H9 (cell line): ENCODE measurements around the gene DTNBP1. TPM values are rescaled to one million over a fixed set of nuclear protein-coding genes. Genes with fewer than 3 reads are reported as not detected.

Source experiments
- DNase-seq: peaks from one replicate; pipeline ENCODE4 v3.0.0-alpha.2; 2017
- H2AFZ ChIP-seq: one replicate; pipeline ENCODE4 v1.6.1; 2013; ENCODE audit warnings: mild to moderate bottlenecking, low read length, control low read depth, moderate library complexity
- H2AK5ac ChIP-seq: 2 replicates; pipeline ENCODE4 v1.6.1; 2013; ENCODE audit warnings: low read length, control low read depth, mixed read lengths; ENCODE audit not compliant: insufficient read length
- H2BK120ac ChIP-seq: one replicate; pipeline ENCODE4 v1.6.1; 2013; ENCODE audit warnings: low read depth, mild to moderate bottlenecking, low read length, control low read depth, inconsistent platforms; ENCODE audit not compliant: poor library complexity, severe bottlenecking
- H2BK12ac ChIP-seq: 2 replicates; pipeline ENCODE4 v1.6.1; 2013; ENCODE audit warnings: low read length, control low read depth, mixed read lengths, low read depth; ENCODE audit not compliant: insufficient read length
- H2BK15ac ChIP-seq: 2 replicates; pipeline ENCODE4 v1.6.1; 2013; ENCODE audit warnings: low read depth, low read length, control low read depth
- H2BK20ac ChIP-seq: one replicate; pipeline ENCODE4 v1.6.1; 2013; ENCODE audit warnings: low read depth, mild to moderate bottlenecking, low read length, control low read depth, inconsistent platforms; ENCODE audit not compliant: poor library complexity, severe bottlenecking
- H2BK5ac ChIP-seq: 2 replicates; pipeline ENCODE4 v1.6.1; 2013; ENCODE audit warnings: low read length, control low read depth, mixed read lengths; ENCODE audit not compliant: insufficient read length
- H3K14ac ChIP-seq: 2 replicates; pipeline ENCODE4 v1.6.1; 2013; ENCODE audit warnings: low read length, control low read depth; ENCODE audit not compliant: insufficient read depth
- H3K18ac ChIP-seq: 2 replicates; pipeline ENCODE4 v1.6.1; 2013; ENCODE audit warnings: low read depth, mild to moderate bottlenecking, mixed read lengths, low read length, control low read depth; ENCODE audit not compliant: insufficient read length
- H3K23ac ChIP-seq: 2 replicates; pipeline ENCODE4 v1.6.1; 2013; ENCODE audit warnings: low read length, control low read depth, mixed read lengths, low read depth; ENCODE audit not compliant: insufficient read length
- H3K23me2 ChIP-seq: 2 replicates; pipeline ENCODE4 v1.6.1; 2013; ENCODE audit warnings: low read depth, mild to moderate bottlenecking, mixed read lengths, low read length, control low read depth; ENCODE audit not compliant: insufficient read length, poor library complexity, severe bottlenecking
- H3K27ac ChIP-seq: 2 replicates; pipeline ENCODE4 v1.5.1; 2013; ENCODE audit warnings: low read length, control low read depth, mixed read lengths, low read depth; ENCODE audit not compliant: insufficient read length
- H3K27me3 ChIP-seq: 2 replicates; pipeline ENCODE4 v1.6.1; 2013; ENCODE audit warnings: low read length, control low read depth, inconsistent platforms; ENCODE audit not compliant: insufficient read depth
- H3K4ac ChIP-seq: 2 replicates; pipeline ENCODE4 v1.6.1; 2013; ENCODE audit warnings: low read depth, mild to moderate bottlenecking, control low read depth, inconsistent platforms, low read length, moderate library complexity
- H3K4me1 ChIP-seq: 2 replicates; pipeline ENCODE4 v1.6.1; 2013; ENCODE audit warnings: low read length, control low read depth, inconsistent platforms; ENCODE audit not compliant: insufficient read depth
- H3K4me2 ChIP-seq: 2 replicates; pipeline ENCODE4 v1.6.1; 2013; ENCODE audit warnings: low read length, control low read depth, mixed read lengths; ENCODE audit not compliant: insufficient read length, insufficient read depth
- H3K56ac ChIP-seq: 2 replicates; pipeline ENCODE4 v1.6.1; 2013; ENCODE audit warnings: low read depth, mild to moderate bottlenecking, mixed read lengths, low read length, control low read depth; ENCODE audit not compliant: insufficient read length
- H3K79me1 ChIP-seq: 2 replicates; pipeline ENCODE4 v1.6.1; 2013; ENCODE audit warnings: low read depth, mild to moderate bottlenecking, moderate library complexity, low read length, control low read depth, inconsistent platforms; ENCODE audit not compliant: insufficient read depth, poor library complexity, severe bottlenecking
- H3K79me2 ChIP-seq: 2 replicates; pipeline ENCODE4 v1.6.1; 2013; ENCODE audit warnings: low read length, control low read depth, inconsistent platforms; ENCODE audit not compliant: insufficient read depth
- H3K9ac ChIP-seq: 2 replicates; pipeline ENCODE4 v1.6.1; 2013; ENCODE audit warnings: low read length, control low read depth, mixed read lengths; ENCODE audit not compliant: insufficient read length; ENCODE audit errors: extremely low read depth
- H3K9me3 ChIP-seq: one replicate; pipeline ENCODE4 v1.6.1; 2013; ENCODE audit warnings: low read depth, low read length, inconsistent platforms; ENCODE audit not compliant: control insufficient read depth
- H3T11ph ChIP-seq: one replicate; pipeline ENCODE4 v1.6.1; 2013; ENCODE audit warnings: mild to moderate bottlenecking, low read length, control low read depth, inconsistent platforms
- H4K20me1 ChIP-seq: one replicate; pipeline ENCODE4 v1.6.1; 2013; ENCODE audit not compliant: control insufficient read depth, insufficient read length, insufficient read depth
- H4K5ac ChIP-seq: 2 replicates; pipeline ENCODE4 v1.6.1; 2013; ENCODE audit warnings: low read depth, mild to moderate bottlenecking, mixed read lengths, low read length, control low read depth; ENCODE audit not compliant: insufficient read length
- H4K8ac ChIP-seq: replicated peaks from 2 replicates; pipeline ENCODE4 v1.6.1; 2013; ENCODE audit warnings: low read length, control low read depth, mixed read lengths, low read depth; ENCODE audit not compliant: insufficient read length
- H4K91ac ChIP-seq: 2 replicates; pipeline ENCODE4 v1.6.1; 2013; ENCODE audit warnings: low read depth, mild to moderate bottlenecking, moderate library complexity, mixed read lengths, low read length, control low read depth; ENCODE audit not compliant: insufficient read length
- H3K27ac Mint-ChIP-seq, 3 experiments: 2 replicates in 2 of 3; 3 replicates in 1 of 3; pipeline ENCODE4 v1.8.0; 2020 to 2021; ENCODE audit warnings: mixed read lengths in 3 of 3, mild to moderate bottlenecking in 1 of 3, moderate library complexity in 1 of 3
- H3K27me3 Mint-ChIP-seq: 2 replicates; pipeline ENCODE4 v1.8.0; 2021; ENCODE audit warnings: low read depth, mild to moderate bottlenecking, moderate library complexity, mixed read lengths
- H3K36me3 Mint-ChIP-seq, 3 experiments: 2 replicates in 2 of 3; 3 replicates in 1 of 3; pipeline ENCODE4 v1.8.0; 2020 to 2021; ENCODE audit warnings: low read depth in 3 of 3, mixed read lengths in 3 of 3; ENCODE audit not compliant: insufficient read depth in 1 of 3
- H3K4me1 Mint-ChIP-seq, 2 experiments: 2 replicates each; pipeline ENCODE4 v1.8.0; 2020; ENCODE audit warnings: mixed read lengths in 2 of 2
- H3K4me3 Mint-ChIP-seq, 2 experiments: 2 replicates in 1 of 2; 3 replicates in 1 of 2; pipeline ENCODE4 v1.8.0; 2020 to 2021; ENCODE audit warnings: mild to moderate bottlenecking in 2 of 2, mixed read lengths in 2 of 2, moderate library complexity in 1 of 2
- H3K9me3 Mint-ChIP-seq, 2 experiments: 2 replicates in 1 of 2; 3 replicates in 1 of 2; pipeline ENCODE4 v1.8.0; 2020; ENCODE audit warnings: mild to moderate bottlenecking in 2 of 2, mixed read lengths in 2 of 2, moderate library complexity in 1 of 2
- WGBS: extraction: QIAGEN DNeasy Blood & Tissue Kit; methylation state at CpG from one replicate; pipeline ENCODE4 v1.1.7; 2013; ENCODE audit warnings: missing lambda C conversion rate, low lambda C conversion rate, mixed read lengths; ENCODE audit not compliant: insufficient read length; ENCODE audit errors: extremely low coverage; 5-methylcytosine and 5-hydroxymethylcytosine counted together
- total RNA-seq: library from RNA; stranded (reverse); gene quantifications from 2 replicates; pipeline ENCODE4 v1.2.1, GENCODE V29; 2021
- TF ChIP-seq, protein P1 (sequence below): fragments of 200-600 bp; sonication (generic); conservative IDR thresholded peaks from 3 replicates; pipeline ENCODE4 v1.8.0; 2021; ENCODE audit warnings: antibody characterized with exemption, mild to moderate bottlenecking

The DTNBP1 gene
- total RNA-seq, 1 experiment from 2014 or later: 12.9 TPM

DNA sequence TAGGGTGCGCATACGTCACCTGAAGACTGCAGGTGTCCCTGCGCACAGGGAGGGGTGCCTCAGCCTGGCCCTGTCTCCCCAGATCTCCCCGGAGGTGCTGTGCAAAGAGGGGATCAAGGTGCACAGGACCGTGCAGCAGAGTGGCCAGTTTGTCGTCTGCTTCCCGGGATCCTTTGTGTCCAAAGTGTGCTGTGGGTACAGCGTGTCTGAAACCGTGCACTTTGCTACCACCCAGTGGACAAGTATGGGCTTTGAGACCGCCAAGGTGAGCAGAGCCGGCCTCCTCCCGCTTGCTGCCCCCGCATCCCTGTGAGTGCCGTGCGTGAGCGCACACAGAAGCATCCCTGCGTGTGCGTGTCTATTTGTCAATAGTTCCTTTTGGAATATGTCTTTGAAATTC, 150.7 kb downstream of the DTNBP1 start:
- no CpG with 5 or more reads among the region's 18 CpGs for WGBS
- no peak overlapping the region for H2BK15ac ChIP-seq
- TF ChIP-seq, protein P1, sequence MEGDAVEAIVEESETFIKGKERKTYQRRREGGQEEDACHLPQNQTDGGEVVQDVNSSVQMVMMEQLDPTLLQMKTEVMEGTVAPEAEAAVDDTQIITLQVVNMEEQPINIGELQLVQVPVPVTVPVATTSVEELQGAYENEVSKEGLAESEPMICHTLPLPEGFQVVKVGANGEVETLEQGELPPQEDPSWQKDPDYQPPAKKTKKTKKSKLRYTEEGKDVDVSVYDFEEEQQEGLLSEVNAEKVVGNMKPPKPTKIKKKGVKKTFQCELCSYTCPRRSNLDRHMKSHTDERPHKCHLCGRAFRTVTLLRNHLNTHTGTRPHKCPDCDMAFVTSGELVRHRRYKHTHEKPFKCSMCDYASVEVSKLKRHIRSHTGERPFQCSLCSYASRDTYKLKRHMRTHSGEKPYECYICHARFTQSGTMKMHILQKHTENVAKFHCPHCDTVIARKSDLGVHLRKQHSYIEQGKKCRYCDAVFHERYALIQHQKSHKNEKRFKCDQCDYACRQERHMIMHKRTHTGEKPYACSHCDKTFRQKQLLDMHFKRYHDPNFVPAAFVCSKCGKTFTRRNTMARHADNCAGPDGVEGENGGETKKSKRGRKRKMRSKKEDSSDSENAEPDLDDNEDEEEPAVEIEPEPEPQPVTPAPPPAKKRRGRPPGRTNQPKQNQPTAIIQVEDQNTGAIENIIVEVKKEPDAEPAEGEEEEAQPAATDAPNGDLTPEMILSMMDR: peak; percentile 39; the same call in 2 of the 3 replicates

More for the DNA sequence above, 150.7 kb downstream of the DTNBP1 start:
- H3K79me2 ChIP-seq: no peaks in the 10 kb centered on the region
- H2BK120ac ChIP-seq: no peak overlapping the region
- no peak overlapping the region for H3K56ac ChIP-seq
- H3K36me3 Mint-ChIP-seq: peaks cover 79 to 96% (median 93%) of the 10 kb centered on the region in 3 experiments
- H4K20me1 ChIP-seq: no peaks in the 10 kb centered on the region
- no peaks in the 10 kb centered on the region for H3K9me3 ChIP-seq
- H3K4me1 ChIP-seq: no peaks in the 10 kb centered on the region; the same call in 1 of the 2 replicates
- H3K27ac ChIP-seq: no peak overlapping the region
- no peaks in the 10 kb centered on the region; the same call in 1 of the 2 replicates for H3K27me3 Mint-ChIP-seq
- H2AFZ ChIP-seq: no peak overlapping the region
- H3K23me2 ChIP-seq: no peaks in the 10 kb centered on the region
- H3K9ac ChIP-seq: no peak overlapping the region
- no peak overlapping the region for H3K4me3 Mint-ChIP-seq
- no peak overlapping the region for H4K91ac ChIP-seq
- H2BK12ac ChIP-seq: no peak overlapping the region
- H3K27ac Mint-ChIP-seq: peak overlapping the region in 2 of 3 experiments; percentile 33 to 89; a peak in 2 of 7 replicates
- no peak overlapping the region for H2BK20ac ChIP-seq
- H3K4me1 Mint-ChIP-seq: peaks cover 17% of the 10 kb centered on the region in 2 experiments
- DNase-seq: no peak
- H3K14ac ChIP-seq: no peak overlapping the region
- H3T11ph ChIP-seq: no peak overlapping the region
- no peak overlapping the region for H2AK5ac ChIP-seq
- H3K23ac ChIP-seq: no peak overlapping the region
- no peaks in the 10 kb centered on the region for H3K27me3 ChIP-seq
- H3K4me2 ChIP-seq: no peak overlapping the region
- H4K8ac ChIP-seq: no peak overlapping the region
- H4K5ac ChIP-seq: no peak overlapping the region
- no peaks in the 10 kb centered on the region for H3K9me3 Mint-ChIP-seq
- no peak overlapping the region for H3K18ac ChIP-seq
- H2BK5ac ChIP-seq: no peak overlapping the region
- no peaks in the 10 kb centered on the region for H3K79me1 ChIP-seq
- no peak overlapping the region for H3K4ac ChIP-seq
